Panc1 (cell line): ENCODE measurements around the gene CUX1. TPM values are rescaled to one million over a fixed set of nuclear protein-coding genes. Genes with fewer than 3 reads are reported as not detected.
"Not testable (repeated sequence)": the region's sequence is repeated elsewhere in the genome, so short reads cannot be mapped to it uniquely, and the experiment has no call there.

Source experiments
- ATAC-seq: fragments of 200-7000 bp; cut with Tn5 transposase; 2 replicates; pipeline ENCODE4 v1.9.1; 2020; ENCODE audit warnings: mild to moderate bottlenecking, moderate library complexity
- BruUV-seq: library from RNA; stranded (reverse); fragments of 400-500 nt; replicated peaks from 2 replicates; lab custom pipeline; 2021; lab: Mats Ljungman, UMichigan
- CTCF ChIA-PET: fragments of 300-600 bp; sonication (Branson Sonifier 250); formaldehyde crosslinking; loops from one replicate; lab custom pipeline; 2022; ENCODE audit warnings: antibody characterized with exemption; lab: Charles Lee
- POLR2A ChIA-PET: fragments of 300-600 bp; sonication (Branson Sonifier 250); formaldehyde crosslinking; loops from one replicate; lab custom pipeline; 2022; ENCODE audit warnings: antibody characterized with exemption; lab: Charles Lee
- DNase-seq: peaks from one replicate; pipeline ENCODE4 v3.0.0-alpha.2; 2010; ENCODE audit warnings: low read depth, low spot score
- H3K27ac ChIP-seq: 2 replicates; pipeline ENCODE4 v1.5.1; 2011; ENCODE audit warnings: mild to moderate bottlenecking, low read length, inconsistent platforms
- H3K27me3 ChIP-seq: fragments of 200-500 bp; sonication (Bioruptor generic); 2 replicates; pipeline ENCODE4 v1.6.0; 2014; ENCODE audit warnings: low read length, inconsistent platforms; ENCODE audit not compliant: control insufficient read depth, insufficient read depth
- H3K36me3 ChIP-seq: fragments of 200-500 bp; sonication (Bioruptor generic); 2 replicates; pipeline ENCODE4 v1.5.1; 2014; ENCODE audit warnings: inconsistent platforms, mild to moderate bottlenecking, low read length, moderate library complexity; ENCODE audit not compliant: control insufficient read depth, insufficient read depth
- H3K4me1 ChIP-seq: 2 replicates; pipeline ENCODE4 v1.5.1; 2011; ENCODE audit warnings: inconsistent platforms, mild to moderate bottlenecking, low read length, moderate library complexity; ENCODE audit not compliant: control insufficient read depth, insufficient read depth
- H3K4me3 ChIP-seq, 2 experiments: 2 replicates each; pipeline ENCODE4 v1.5.1; 2011 to 2012; ENCODE audit warnings: low read depth in 2 of 2, low read length in 2 of 2, mild to moderate bottlenecking in 2 of 2, inconsistent platforms in 1 of 2, moderate library complexity in 1 of 2
- H3K9me3 ChIP-seq: fragments of 200-500 bp; sonication (Bioruptor generic); 2 replicates; pipeline ENCODE4 v1.5.1; 2014; ENCODE audit warnings: low read depth, mild to moderate bottlenecking, inconsistent platforms, low read length, moderate library complexity; ENCODE audit not compliant: control insufficient read depth, insufficient read depth
- CTCF ChIP-seq: fragments of 450-650 bp; IDR thresholded peaks from 2 replicates; pipeline ENCODE4 v1.5.1; 2017; ENCODE audit warnings: mild to moderate bottlenecking
- POLR2AphosphoS5 ChIP-seq: IDR thresholded peaks from 2 replicates; pipeline ENCODE4 v1.6.1; 2012; ENCODE audit warnings: mild to moderate bottlenecking, low read depth, low read length, moderate library complexity
- REST ChIP-seq, 2 experiments: IDR thresholded peaks; 2 replicates each; pipeline ENCODE4 v1.6.1; 2011 to 2012; ENCODE audit warnings: low read depth in 2 of 2, control low read depth in 1 of 2, low read length in 1 of 2, mild to moderate bottlenecking in 1 of 2, moderate library complexity in 1 of 2; ENCODE audit not compliant: insufficient read depth in 1 of 2
- SIN3A ChIP-seq: IDR thresholded peaks from 2 replicates; pipeline ENCODE4 v1.6.1; 2012; ENCODE audit warnings: low read depth, mild to moderate bottlenecking, low read length, moderate library complexity, borderline replicate concordance; ENCODE audit not compliant: insufficient read depth
- TCF7L2 ChIP-seq: IDR thresholded peaks from 2 replicates; pipeline ENCODE4 v1.6.1; 2011; ENCODE audit warnings: mild to moderate bottlenecking, low read depth, low read length, inconsistent platforms
- in situ Hi-C: cut with HindIII; loops from 2 replicates; pipeline ENCODE4 v1.10.0; 2016; ENCODE audit warnings: low sequenced_read_pairs, low pct_unique_long_range_greater_than_20kb
- intact Hi-C: fragments of 100-400 bp; cut with micrococcal nuclease; formaldehyde crosslinking; loops from one replicate; pipeline ENCODE4 v1.10.0; 2022; ENCODE audit not compliant: unreplicated experiment
- total RNA-seq: library from RNA; stranded (reverse); gene quantifications from one replicate; pipeline ENCODE4 v1.2.1, GENCODE V29; 2021; ENCODE audit not compliant: unreplicated experiment

Gene CUX1
- total RNA-seq, 1 experiment from 2014 or later: 50.9 TPM

- Histone ChIP-seq H3K27me3 (no peaks in the 10 kb centered on the region), H3K4me1 (no peaks in the 10 kb centered on the region), H3K36me3 (no peaks in the 10 kb centered on the region), H3K27ac (no peak overlapping the region), H3K9me3 (no peaks in the 10 kb centered on the region), H3K4me3 (no peak overlapping the region)
- intact Hi-C loops: no loop called here
- CTCF ChIA-PET: no interaction called here
- no peak for DNase-seq
- in situ Hi-C loops: no loop called here
- no peak for ATAC-seq
- no peak for TF ChIP-seq TCF7L2
- no peak for TF ChIP-seq REST (IDR thresholded peaks at IDR 0.05; ENCODE audit: insufficient read depth in 1 of 2, low read depth in 2 of 2, low read length in 1 of 2)
- TF ChIP-seq CTCF: no peak
- no peak for TF ChIP-seq SIN3A
- TF ChIP-seq POLR2AphosphoS5: no peak
- BruUV-seq: no TSS peak
- POLR2A ChIA-PET: interaction anchor here (0.6 kb wide), 1 partner anchor 551 kb away, joined by 3 read pairs; no protein-coding TSS in a partner anchor
These were observed 17.7 kb downstream of the CUX1 start for GRCh38 chr7:101835136-101835535.

GRCh38 chr7:101837433-101837832, 20.0 kb downstream of the CUX1 start:
- H3K27me3 ChIP-seq, H3K36me3 ChIP-seq, H3K9me3 ChIP-seq, ATAC-seq, H3K27ac ChIP-seq, intact Hi-C loops, CTCF ChIA-PET, POLR2A ChIA-PET, H3K4me1 ChIP-seq, in situ Hi-C loops, H3K4me3 ChIP-seq, DNase-seq, BruUV-seq: not testable (repeated sequence)

GRCh38 chr7:101838837-101839483, 21.5 kb downstream of the CUX1 start:
- no peaks in the 10 kb centered on the region for H3K27me3 ChIP-seq
- H3K27ac ChIP-seq: no peak overlapping the region
- CTCF ChIA-PET: no interaction called here
- no peak for TF ChIP-seq REST (IDR thresholded peaks at IDR 0.05; ENCODE audit: insufficient read depth in 1 of 2, low read depth in 2 of 2, low read length in 1 of 2)
- TF ChIP-seq CTCF: no peak
- no peak for TF ChIP-seq TCF7L2
- no peak for TF ChIP-seq POLR2AphosphoS5
- TF ChIP-seq SIN3A: no peak
- BruUV-seq: no TSS peak
- ATAC-seq: no peak
- no peak for DNase-seq
- no peaks in the 10 kb centered on the region for H3K36me3 ChIP-seq
- H3K9me3 ChIP-seq: no peaks in the 10 kb centered on the region
- in situ Hi-C loops (no loop called here), intact Hi-C loops (no loop called here)
- POLR2A ChIA-PET: no interaction called here
- no peak overlapping the region for H3K4me3 ChIP-seq
- no peaks in the 10 kb centered on the region for H3K4me1 ChIP-seq
